Middle frontal gyrus (tissue), 1 donor: ENCODE results near the gene RIC8B.
"Not testable (repeated sequence)": the region's sequence is repeated elsewhere in the genome, so short reads cannot be mapped to it uniquely, and the experiment has no call there.

ENCODE experiments used
- DNase-seq: peaks from one replicate; pipeline ENCODE4 v3.0.0-alpha.2; 2015; ENCODE audit warnings: low spot score; ENCODE audit errors: extremely low spot score

RIC8B gene

GRCh38 chr12:106897981-106898901 is 123.8 kb downstream of the RIC8B start:
- DNase-seq, result no peak

- DNase-seq, result no peak
Measured at GRCh38 chr12:106900554-106900953, 126.1 kb downstream of the RIC8B start.

GRCh38 chr12:106901276-106901675 is 126.8 kb downstream of the RIC8B start:
- no peak for DNase-seq

DNA sequence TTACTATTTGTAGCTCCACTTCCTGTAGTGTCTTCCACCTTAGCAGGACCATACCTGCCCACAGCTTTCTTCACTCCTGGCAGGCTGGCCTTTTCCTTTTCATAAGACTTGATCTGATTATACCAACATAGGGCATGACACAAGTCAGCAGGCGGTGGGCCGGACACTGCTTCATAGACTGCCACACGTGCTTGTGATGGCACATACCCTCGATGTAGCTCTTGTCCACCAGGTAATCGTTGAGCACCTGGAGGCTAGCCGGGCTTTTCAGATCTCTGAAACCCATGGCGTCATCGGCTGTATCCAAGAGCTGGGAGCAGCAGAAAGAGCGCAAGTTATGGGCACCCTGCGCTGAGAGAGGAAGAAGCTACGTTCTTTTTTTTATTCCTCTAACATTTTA is 127.6 kb downstream of the RIC8B start:
- DNase-seq, result no peak

DNA sequence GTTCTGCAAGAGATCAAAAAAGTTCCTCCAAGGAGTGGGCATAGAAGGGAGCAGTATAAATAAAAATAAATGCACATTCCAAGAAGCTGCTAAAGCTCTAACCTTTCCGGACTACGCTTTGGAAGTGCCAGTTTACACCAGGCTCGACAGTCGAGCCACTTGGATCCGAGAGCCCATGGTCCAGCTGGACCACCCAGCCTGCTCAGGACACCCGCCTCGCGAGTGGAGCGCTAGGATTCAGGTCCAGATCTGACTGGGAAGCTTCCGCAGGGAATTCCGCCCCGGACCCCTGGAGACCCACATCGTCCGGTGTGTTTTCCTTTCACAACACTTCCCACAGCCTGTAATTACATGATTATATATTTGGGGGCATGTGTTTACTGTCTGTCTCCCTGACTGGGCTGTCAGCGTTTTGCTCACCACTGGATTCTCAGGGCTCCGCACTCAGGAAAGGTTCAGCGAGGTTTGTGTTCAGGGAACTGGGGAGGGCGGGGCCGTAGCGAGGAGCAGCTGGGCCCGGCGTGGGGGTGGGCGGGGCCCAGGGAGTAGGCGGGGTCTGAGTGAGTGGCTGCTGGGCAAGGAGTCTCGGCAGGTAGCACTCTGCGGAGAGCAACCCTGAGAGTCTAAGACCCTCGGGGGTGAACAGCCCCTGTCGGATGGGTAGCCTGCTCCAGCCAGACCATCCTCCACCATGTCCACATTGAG is 128.9 kb downstream of the RIC8B start:
- DNase-seq, result no peak

DNA sequence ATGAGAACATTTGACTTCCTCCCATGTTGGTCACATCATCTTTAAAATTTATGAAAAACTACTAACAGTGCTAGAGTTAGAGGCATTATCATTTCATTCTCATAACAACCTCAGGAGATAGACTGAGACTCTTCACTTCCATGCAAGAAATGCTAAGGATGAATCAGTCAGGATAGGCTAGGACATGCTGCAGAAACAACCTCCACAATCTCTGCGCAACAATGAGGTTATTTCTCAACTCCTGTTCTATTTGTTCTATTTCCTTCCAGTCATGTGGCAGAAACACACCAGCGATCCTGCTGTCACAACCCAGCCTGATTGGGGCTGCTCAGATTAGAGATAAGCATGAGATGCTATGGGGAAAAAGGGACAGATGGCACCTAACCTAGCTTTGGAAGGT is 132.2 kb downstream of the RIC8B start:
- no peak for DNase-seq

DNA sequence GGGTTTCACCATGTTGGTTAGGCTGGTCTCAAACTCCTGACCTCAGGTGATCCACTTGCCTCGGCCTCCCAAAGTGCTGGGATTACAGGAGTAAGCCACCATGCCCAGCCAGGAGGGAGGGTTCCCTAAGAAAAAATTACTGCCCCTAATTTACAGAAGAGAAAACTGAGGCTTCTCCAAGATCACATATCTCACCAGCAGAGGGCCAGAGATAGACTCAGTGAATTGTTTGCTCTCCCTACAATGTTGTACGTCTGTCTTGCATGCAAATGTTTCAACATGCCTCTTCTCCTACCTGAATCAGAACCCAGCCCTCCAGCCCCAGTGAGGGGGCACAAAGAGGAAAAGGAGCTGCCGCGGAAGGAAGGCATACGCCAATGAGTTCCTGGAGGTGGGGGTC is 132.9 kb downstream of the RIC8B start:
- no peak for DNase-seq

- DNase-seq, result no peak
Measured at GRCh38 chr12:106907846-106908245, 133.4 kb downstream of the RIC8B start.

DNA sequence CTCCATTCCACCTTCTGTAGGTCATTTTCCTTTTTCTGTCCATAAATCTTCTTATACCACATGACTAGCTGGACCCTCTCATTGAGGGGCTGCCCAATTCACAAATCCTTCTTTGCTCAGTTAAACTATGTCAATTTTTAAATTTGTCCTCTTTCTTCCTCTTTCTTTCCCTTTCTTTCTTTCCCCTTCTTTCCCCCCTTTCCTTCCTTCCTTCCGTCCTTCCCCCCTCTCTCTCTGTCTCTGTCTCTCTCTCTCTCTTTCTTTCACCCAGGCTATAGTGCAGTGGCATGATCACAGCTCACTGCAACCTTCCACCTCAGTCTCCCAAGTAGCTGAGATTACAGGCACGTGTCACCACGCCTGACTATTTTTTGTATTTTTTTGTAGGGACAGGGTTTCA is 134.1 kb downstream of the RIC8B start:
- DNase-seq, result no peak

DNA sequence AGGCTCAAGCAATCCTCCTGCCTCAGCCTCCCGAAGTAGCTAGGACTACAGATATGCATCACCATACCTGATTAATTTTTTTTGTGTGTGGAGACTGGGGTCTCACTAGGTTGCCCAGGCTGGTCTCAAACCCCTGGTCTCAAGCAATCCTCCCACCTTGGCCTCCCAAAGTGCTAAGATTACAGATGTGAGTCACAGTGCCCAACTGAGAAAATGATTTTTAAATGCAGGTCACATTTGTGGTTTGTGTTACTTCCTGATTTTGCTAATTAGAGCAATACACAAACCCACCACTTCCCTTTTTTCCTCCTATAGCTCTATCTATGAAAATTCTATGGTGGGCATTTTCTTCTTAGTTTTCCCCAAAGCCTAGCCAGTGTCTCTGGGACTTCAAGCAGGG is 135.7 kb downstream of the RIC8B start:
- DNase-seq, result no peak

- DNase-seq, result no peak
Measured at GRCh38 chr12:106911581-106911980, 137.1 kb downstream of the RIC8B start.

GRCh38 chr12:106913456-106913855 is 139.0 kb downstream of the RIC8B start:
- DNase-seq, result no peak

DNA sequence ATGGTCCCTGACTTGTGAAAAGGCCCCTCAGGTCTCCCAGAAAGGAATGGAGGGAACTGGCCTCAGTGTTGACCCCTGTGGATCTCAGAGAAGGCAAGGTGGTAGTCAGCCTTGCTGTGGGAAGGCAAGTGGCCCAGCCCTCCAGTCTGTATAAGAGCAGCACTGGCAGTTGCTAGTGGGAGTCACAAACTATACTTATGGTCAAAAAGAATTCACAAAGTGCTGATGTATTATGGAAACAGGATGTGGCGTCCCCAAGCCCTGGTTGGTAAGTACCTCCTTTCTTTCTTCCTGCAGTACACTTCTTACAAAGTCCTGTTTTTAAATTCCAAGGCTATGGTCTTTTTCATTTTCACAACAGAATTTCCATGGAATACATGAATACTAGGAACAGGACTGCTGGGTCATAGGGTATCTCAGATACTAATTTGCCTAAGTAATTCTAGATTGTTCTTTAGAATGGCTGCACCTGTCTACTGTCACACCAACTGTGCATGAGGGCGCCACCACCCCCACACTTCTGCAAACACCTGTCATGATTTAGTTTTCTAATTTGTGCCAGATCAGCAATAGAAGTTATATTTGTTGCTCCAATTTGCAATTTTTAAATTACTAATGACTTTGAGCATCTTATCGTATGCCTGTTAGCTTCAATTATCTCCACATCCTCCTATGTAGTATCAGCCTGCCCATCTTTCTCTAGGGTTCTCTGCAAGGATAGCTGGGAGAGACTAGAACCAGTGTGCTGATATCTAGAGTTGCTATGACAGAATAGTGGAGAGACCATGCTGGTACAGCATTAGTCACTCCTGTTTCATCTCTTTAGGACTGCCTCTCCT is 140.5 kb downstream of the RIC8B start:
- no peak for DNase-seq

GRCh38 chr12:106915635-106916026 is 141.1 kb downstream of the RIC8B start:
- no peak for DNase-seq

DNA sequence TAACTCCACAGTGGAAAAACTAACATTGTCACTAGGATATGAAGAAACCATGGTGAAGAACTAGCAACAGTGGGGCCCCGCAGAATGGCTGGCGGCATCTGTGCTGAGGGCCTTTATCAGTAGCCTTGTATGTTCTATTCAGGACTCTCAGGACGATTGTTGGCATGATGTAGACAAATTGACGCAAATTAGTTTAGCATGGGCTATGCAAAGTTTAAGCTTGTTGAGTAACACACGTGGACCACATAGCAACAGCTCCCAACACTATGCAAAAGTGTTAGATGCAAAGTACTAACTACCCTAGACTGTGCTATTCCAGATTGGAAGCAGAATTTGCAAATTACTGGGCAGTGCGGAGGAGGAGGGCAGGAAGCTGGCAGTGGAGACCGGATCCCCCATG is 143.0 kb downstream of the RIC8B start:
- DNase-seq, result no peak

DNA sequence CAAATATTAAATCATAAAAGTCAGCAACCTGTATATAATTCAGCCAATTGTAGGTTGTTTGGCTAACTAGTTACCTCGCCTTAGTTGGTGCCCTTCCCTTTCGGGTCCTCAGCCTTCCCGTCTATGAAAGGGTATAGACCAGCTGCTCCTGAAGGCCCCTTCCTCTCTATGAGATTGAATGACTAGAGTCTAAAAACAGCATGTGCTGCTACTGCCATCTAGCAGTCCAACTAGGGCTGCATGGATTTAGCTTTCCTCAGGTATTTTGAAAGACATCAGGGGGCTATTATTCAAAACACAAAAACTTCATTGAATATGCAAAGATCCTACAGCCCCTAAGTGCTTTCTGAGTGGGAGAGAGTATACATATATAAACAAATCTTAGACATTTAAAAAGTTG is 144.3 kb downstream of the RIC8B start:
- DNase-seq, result no peak

DNA sequence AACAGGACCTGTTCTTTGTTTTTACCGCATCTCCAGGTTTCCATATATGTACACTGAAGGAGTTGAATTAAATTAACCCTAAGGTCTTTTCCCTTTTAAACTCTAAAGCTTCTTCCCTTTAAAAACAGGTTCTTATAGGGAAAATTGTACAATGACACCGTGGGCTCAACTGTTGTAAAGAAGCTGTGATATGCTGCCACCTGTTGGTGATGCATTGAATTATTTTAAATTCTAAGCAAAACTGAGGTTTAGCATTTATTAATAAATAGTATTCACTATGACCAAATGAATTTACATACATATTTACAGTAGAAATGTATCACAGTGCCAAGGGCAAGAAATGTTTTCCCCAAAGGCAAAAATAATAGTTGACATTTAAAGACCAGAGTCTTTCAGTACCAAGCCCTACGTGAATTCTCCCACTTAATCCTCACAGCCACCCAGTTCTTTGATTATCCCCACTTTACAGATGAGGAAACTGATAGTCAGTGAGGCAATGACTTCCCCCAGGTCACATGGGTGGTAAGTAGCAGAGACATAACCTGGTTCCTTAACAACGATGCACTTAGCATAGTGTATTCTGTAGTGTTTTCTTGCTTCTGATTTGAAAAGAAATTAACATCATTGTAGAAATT is 145.5 kb downstream of the RIC8B start:
- peak; percentile 22 for DNase-seq

DNA sequence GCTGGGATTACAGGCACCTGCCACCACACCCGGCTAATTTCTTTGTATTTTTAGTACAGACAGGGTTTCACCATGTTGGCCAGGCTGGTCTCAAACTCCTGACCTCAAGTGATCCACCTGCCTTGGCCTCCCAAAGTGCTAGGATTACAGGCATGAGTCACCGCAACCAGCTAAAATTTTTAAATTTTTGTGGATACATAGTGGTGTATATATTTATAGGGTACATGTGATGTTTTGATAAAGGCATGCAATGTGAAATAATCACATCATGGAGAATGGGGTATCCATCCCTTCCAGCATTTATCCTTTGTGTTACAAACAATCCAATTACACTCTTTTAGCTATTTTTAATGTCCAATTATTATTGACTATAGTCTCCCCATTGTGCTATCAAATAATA is 147.5 kb downstream of the RIC8B start:
- not testable (repeated sequence) for DNase-seq

DNA sequence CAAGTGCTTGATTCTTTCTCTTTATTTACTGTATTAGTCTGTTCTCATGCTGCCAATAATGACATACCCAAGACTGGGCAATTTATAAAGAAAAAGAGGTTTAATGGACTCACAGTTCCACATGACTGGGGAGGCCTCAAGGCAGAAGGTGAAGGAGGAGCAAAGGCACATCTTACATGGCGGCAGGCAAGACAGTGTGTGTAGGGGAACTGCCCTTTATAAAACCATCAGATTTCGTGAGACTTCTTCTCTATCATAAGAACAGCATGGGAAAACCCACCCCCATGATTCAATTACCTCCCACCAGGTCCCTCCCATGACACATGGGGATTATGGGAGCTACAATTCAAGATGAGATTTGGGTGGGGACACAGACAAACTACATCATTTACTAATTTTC is 149.1 kb downstream of the RIC8B start:
- not testable (repeated sequence) for DNase-seq

DNA sequence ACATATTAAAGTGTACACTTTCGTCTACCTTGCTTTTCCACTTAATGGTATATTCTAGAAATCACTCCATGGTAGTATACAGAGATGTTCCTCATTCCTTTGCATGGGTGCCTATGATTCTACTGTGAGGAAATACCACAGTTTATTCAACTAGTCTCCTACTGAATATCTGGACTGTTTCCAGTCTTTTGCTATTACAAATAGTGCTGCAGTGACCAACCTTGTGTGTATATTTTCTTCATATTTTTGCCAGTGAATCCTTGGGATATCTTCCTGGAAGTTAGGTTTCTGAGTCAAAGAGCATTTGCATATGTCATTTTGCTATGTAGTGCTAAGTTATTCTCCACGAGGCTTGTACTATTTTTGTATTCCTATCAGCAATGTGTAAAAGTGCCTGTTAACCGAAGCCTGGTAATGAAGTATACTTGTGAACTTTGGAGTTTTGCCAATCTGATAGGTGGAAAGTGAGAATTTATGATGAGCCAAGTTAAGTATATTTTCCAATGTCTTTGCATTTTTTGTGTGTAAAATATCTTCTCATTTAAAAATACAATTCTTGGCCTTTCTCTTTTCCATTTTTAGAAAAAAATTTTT is 149.9 kb downstream of the RIC8B start:
- no peak for DNase-seq

GRCh38 chr12:106926657-106927056 is 152.2 kb downstream of the RIC8B start:
- no peak for DNase-seq
